Fibroblast of lung (primary cell): Measurements from ENCODE around the gene MAPK8. TPM values are rescaled to one million over a fixed set of nuclear protein-coding genes. Genes with fewer than 3 reads are reported as not detected.

ENCODE experiments used
- DNase-seq, 2 donors: peaks; one replicate each; pipeline versions ENCODE4 v3.0.0 to v3.0.0-alpha.2; 2010; ENCODE audit warnings: low read depth in 2 of 2
- H2AFZ ChIP-seq: 2 replicates; pipeline ENCODE4 v1.5.1; 2012; ENCODE audit warnings: low read length, control low read depth, inconsistent platforms
- H3K27ac ChIP-seq: 2 replicates; pipeline ENCODE4 v1.5.1; 2011; ENCODE audit warnings: low read length, control low read depth; ENCODE audit not compliant: insufficient read depth
- H3K27me3 ChIP-seq: 2 replicates; pipeline ENCODE4 v1.5.1; 2011; ENCODE audit warnings: mild to moderate bottlenecking, low read length; ENCODE audit not compliant: control insufficient read depth, insufficient read depth
- H3K36me3 ChIP-seq: 2 replicates; pipeline ENCODE4 v1.5.1; 2011; ENCODE audit warnings: low read length; ENCODE audit not compliant: control insufficient read depth, insufficient read depth
- H3K4me1 ChIP-seq: 2 replicates; pipeline ENCODE4 v1.5.1; 2011; ENCODE audit warnings: low read length; ENCODE audit not compliant: control insufficient read depth, insufficient read depth; ENCODE audit errors: extremely low read depth
- H3K4me2 ChIP-seq: 2 replicates; pipeline ENCODE4 v1.5.1; 2011; ENCODE audit warnings: low read length, control low read depth; ENCODE audit not compliant: insufficient read depth; ENCODE audit errors: extremely low read depth
- H3K4me3 ChIP-seq, 4 experiments: fragments of 200-600 bp in 1 of 4; sonication (generic) in 1 of 4; replicated peaks in 1 of 4; 2 replicates each; pipeline ENCODE4 v1.5.1; 2011 to 2016; ENCODE audit warnings: low read length in 4 of 4, low read depth in 3 of 4, mild to moderate bottlenecking in 3 of 4, control low read depth in 2 of 4, inconsistent platforms in 1 of 4, mixed read lengths in 1 of 4; ENCODE audit not compliant: insufficient read depth in 1 of 4; ENCODE audit errors: control extremely low read depth in 1 of 4
- H3K79me2 ChIP-seq: 2 replicates; pipeline ENCODE4 v1.5.1; 2012; ENCODE audit warnings: mild to moderate bottlenecking, low read length, inconsistent platforms; ENCODE audit not compliant: control insufficient read depth, insufficient read depth
- H3K9ac ChIP-seq: 2 replicates; pipeline ENCODE4 v1.5.1; 2011; ENCODE audit warnings: mild to moderate bottlenecking, low read length, control low read depth; ENCODE audit not compliant: insufficient read depth
- H3K9me3 ChIP-seq: 2 replicates; pipeline ENCODE4 v1.5.1; 2012; ENCODE audit warnings: low read depth, low read length; ENCODE audit not compliant: control insufficient read depth, insufficient read depth
- H4K20me1 ChIP-seq: 2 replicates; pipeline ENCODE4 v1.5.1; 2011; ENCODE audit warnings: low read length; ENCODE audit not compliant: control insufficient read depth, insufficient read depth; ENCODE audit errors: extremely low read depth
- CTCF ChIP-seq, 2 donors: IDR thresholded peaks in 1 of 2; conservative IDR thresholded peaks in 1 of 2; 1 replicate in 1 of 2; 2 replicates in 1 of 2; pipeline ENCODE4 v1.5.1; 2011 to 2012; ENCODE audit warnings: low read length in 2 of 2, control low read depth in 1 of 2, inconsistent platforms in 1 of 2, low read depth in 1 of 2, mild to moderate bottlenecking in 1 of 2
- EZH2 ChIP-seq: IDR thresholded peaks from 2 replicates; pipeline ENCODE4 v1.5.1; 2012; ENCODE audit warnings: low read length, control low read depth, mild to moderate bottlenecking; ENCODE audit errors: missing control alignments
- polyA plus RNA-seq, 2 donors: library from polyadenylated mRNA; depleted of rRNA in 1 of 2; stranded (reverse) in 1 of 2; unstranded in 1 of 2; fragments of >200 nt; gene quantifications; 2 replicates each; pipeline ENCODE4 v1.2.1, GENCODE V29; 2011 to 2012; ENCODE audit warnings: missing spikeins in 1 of 2
- total RNA-seq: library from RNA; depleted of rRNA; stranded (reverse); fragments of >200 nt; gene quantifications from 2 replicates; pipeline ENCODE4 v1.2.1, GENCODE V29; 2014

MAPK8 gene
- total and polyA plus RNA-seq, 2 donors (not counting 1 experiment from before 2014, with no cell fraction given) = 29.4 to 53.7 TPM

- H4K20me1 ChIP-seq = no peaks in the 10 kb centered on the region
Observed at GRCh38 chr10:48447356-48448215, 141.1 kb downstream of the MAPK8 start.

DNA sequence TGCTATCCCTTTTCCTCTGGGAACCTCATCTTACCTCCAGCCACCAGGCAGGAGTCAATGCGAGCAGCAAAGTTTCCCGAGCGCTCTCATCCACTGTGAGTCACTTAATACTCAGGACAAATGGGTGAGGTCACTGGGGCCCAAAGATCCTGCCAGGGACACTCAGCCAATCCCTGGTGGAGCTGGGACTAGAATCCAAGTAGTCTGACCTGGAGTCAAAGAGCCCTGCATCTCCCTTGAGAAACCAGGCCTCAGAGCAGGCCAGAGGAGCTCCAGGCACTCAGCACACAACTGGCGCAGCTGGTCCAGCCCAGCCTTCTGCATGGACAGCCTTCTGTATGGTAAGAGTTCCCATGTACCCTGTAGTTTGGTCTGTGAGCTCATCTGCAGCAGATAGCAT lies 142.3 kb downstream of the MAPK8 start:
- Histone ChIP-seq H3K27me3 (no peaks in the 10 kb centered on the region), H3K9ac (no peak overlapping the region), H2AFZ (no peak overlapping the region), H3K79me2 (peaks cover 6% of the 10 kb centered on the region), H3K9me3 (no peaks in the 10 kb centered on the region), H3K4me3 (no peak overlapping the region), H4K20me1 (no peaks in the 10 kb centered on the region), H3K4me1 (peaks cover 5% of the 10 kb centered on the region), H3K27ac (no peak overlapping the region), H3K36me3 (peaks cover 21% of the 10 kb centered on the region), H3K4me2 (no peak overlapping the region)
- TF ChIP-seq CTCF (conservative IDR thresholded peaks at IDR 0.05 in 1 of 2, IDR thresholded peaks at IDR 0.05 in 1 of 2; ENCODE audit: low read depth in 1 of 2, low read length in 2 of 2) = no peak
- TF ChIP-seq EZH2 = no peak
- peak; percentile 56 to 58 for DNase-seq

More at GRCh38 chr10:48447356-48448215, 141.1 kb downstream of the MAPK8 start:
- H3K27ac ChIP-seq = no peak overlapping the region
- H3K4me1 ChIP-seq = peaks cover 5% of the 10 kb centered on the region
- peaks cover 6% of the 10 kb centered on the region for H3K79me2 ChIP-seq
- H3K4me3 ChIP-seq = no peak overlapping the region
- no peak overlapping the region for H2AFZ ChIP-seq
- no peaks in the 10 kb centered on the region for H3K9me3 ChIP-seq
- H3K36me3 ChIP-seq = peaks cover 21% of the 10 kb centered on the region
- no peak for TF ChIP-seq EZH2
- TF ChIP-seq CTCF (conservative IDR thresholded peaks at IDR 0.05 in 1 of 2, IDR thresholded peaks at IDR 0.05 in 1 of 2; ENCODE audit: low read depth in 1 of 2, low read length in 2 of 2) = no peak
- DNase-seq = no peak
- H3K4me2 ChIP-seq = no peak overlapping the region
- H3K27me3 ChIP-seq = no peaks in the 10 kb centered on the region
- H3K9ac ChIP-seq = no peak overlapping the region

- H3K79me2 ChIP-seq = peaks cover 6% of the 10 kb centered on the region
- no peak overlapping the region for H3K4me2 ChIP-seq
- TF ChIP-seq CTCF (conservative IDR thresholded peaks at IDR 0.05 in 1 of 2, IDR thresholded peaks at IDR 0.05 in 1 of 2; ENCODE audit: low read depth in 1 of 2, low read length in 2 of 2) (no peak), EZH2 (no peak)
- DNase-seq = no peak
- no peaks in the 10 kb centered on the region for H4K20me1 ChIP-seq
- no peak overlapping the region for H3K4me3 ChIP-seq
- peaks cover 5% of the 10 kb centered on the region for H3K4me1 ChIP-seq
- H3K27me3 ChIP-seq = no peaks in the 10 kb centered on the region
- H2AFZ ChIP-seq = no peak overlapping the region
- peaks cover 19% of the 10 kb centered on the region for H3K36me3 ChIP-seq
- H3K27ac ChIP-seq = no peak overlapping the region
- no peaks in the 10 kb centered on the region for H3K9me3 ChIP-seq
- no peak overlapping the region for H3K9ac ChIP-seq
Observed at GRCh38 chr10:48449501-48450232, 143.2 kb downstream of the MAPK8 start.
